ENCODE measurements around the gene FGD4. TPM values are rescaled to one million over a fixed set of nuclear protein-coding genes. Genes with fewer than 3 reads are reported as not detected.

Gene FGD4
- total RNA-seq, 4 donors from 2014 or later = 22.1 to 56.7 (median 38.0) TPM

GRCh38 chr12:32494656-32495055, 95.3 kb downstream of the FGD4 start:
- no peaks in the 10 kb centered on the region for H3K9me3 ChIP-seq
- no peak overlapping the region for H3K4me3 ChIP-seq
- H3K27me3 ChIP-seq = no peaks in the 10 kb centered on the region
- ATAC-seq = no peak
- TF ChIP-seq CTCF (IDR thresholded peaks at IDR 0.05) (no peak), POLR2AphosphoS5 (IDR thresholded peaks at IDR 0.05) (no peak), EP300 (IDR thresholded peaks at IDR 0.05) (no peak)
- H3K4me1 ChIP-seq = peaks cover 0 to 13% (median 0%) of the 10 kb centered on the region in 3 donors
- no peaks in the 10 kb centered on the region for H3K36me3 ChIP-seq
- no peak overlapping the region for H3K27ac ChIP-seq

- Histone ChIP-seq H3K4me3 (no peak overlapping the region), H3K27ac (no peak overlapping the region), H3K36me3 (no peaks in the 10 kb centered on the region), H3K27me3 (no peaks in the 10 kb centered on the region), H3K9me3 (no peaks in the 10 kb centered on the region), H3K4me1 (peaks cover 0 to 24% (median 2%) of the 10 kb centered on the region in 3 donors)
- no peak for ATAC-seq
- TF ChIP-seq CTCF (IDR thresholded peaks at IDR 0.05) (no peak), POLR2AphosphoS5 (IDR thresholded peaks at IDR 0.05) (no peak), EP300 (IDR thresholded peaks at IDR 0.05) (no peak), POLR2A (IDR thresholded peaks at IDR 0.05) (no peak)
Observed at GRCh38 chr12:32496946-32497345, 97.6 kb downstream of the FGD4 start.

- ATAC-seq = no peak
- no peak overlapping the region for H3K4me3 ChIP-seq
Observed at GRCh38 chr12:32497864-32498263, 98.5 kb downstream of the FGD4 start.

GRCh38 chr12:32499048-32499447, 99.7 kb downstream of the FGD4 start:
- TF ChIP-seq CTCF (IDR thresholded peaks at IDR 0.05) = no peak
- TF ChIP-seq EP300 (IDR thresholded peaks at IDR 0.05) = no peak
- TF ChIP-seq POLR2A (IDR thresholded peaks at IDR 0.05) = no peak
- no peak for TF ChIP-seq POLR2AphosphoS5 (IDR thresholded peaks at IDR 0.05)
- 94 to 100% methylated on average over 2 to 6 of the region's 6 CpGs for WGBS, 2 donors (ENCODE audit: low coverage in 1 of 2)
- no peaks in the 10 kb centered on the region for H3K36me3 ChIP-seq
- ATAC-seq = no peak
- peaks cover 6 to 42% (median 7%) of the 10 kb centered on the region in 3 donors for H3K4me1 ChIP-seq
- H3K27me3 ChIP-seq = no peaks in the 10 kb centered on the region
- no peak overlapping the region for H3K27ac ChIP-seq
- no peak overlapping the region for H3K4me3 ChIP-seq
- no peaks in the 10 kb centered on the region for H3K9me3 ChIP-seq

More at GRCh38 chr12:32497864-32498263, 98.5 kb downstream of the FGD4 start:
- no peak for TF ChIP-seq EP300 (IDR thresholded peaks at IDR 0.05)
- Histone ChIP-seq H3K4me1 (peaks cover 5 to 33% (median 6%) of the 10 kb centered on the region in 3 donors), H3K27ac (no peak overlapping the region), H3K27me3 (no peaks in the 10 kb centered on the region), H3K9me3 (no peaks in the 10 kb centered on the region), H3K36me3 (no peaks in the 10 kb centered on the region)
- 58 to 60% methylated on average over 1 to 3 of the region's 4 CpGs for WGBS, 2 donors (ENCODE audit: low coverage in 1 of 2)

GRCh38 chr12:32501835-32502333, 102.5 kb downstream of the FGD4 start:
- peaks cover 7 to 61% (median 10%) of the 10 kb centered on the region in 3 donors for H3K4me1 ChIP-seq
- WGBS, 2 donors (ENCODE audit: low coverage in 1 of 2) = 52 to 70% methylated on average over 4 to 5 of the region's 6 CpGs
- ATAC-seq = peak; percentile 59
- no peak for TF ChIP-seq CTCF (IDR thresholded peaks at IDR 0.05)
- no peak for TF ChIP-seq POLR2AphosphoS5 (IDR thresholded peaks at IDR 0.05)
- TF ChIP-seq POLR2A (IDR thresholded peaks at IDR 0.05) = no peak
- no peak for TF ChIP-seq EP300 (IDR thresholded peaks at IDR 0.05)
- peak overlapping the region in 1 of 2 donors; percentile 29 for H3K4me3 ChIP-seq
- H3K27me3 ChIP-seq = no peaks in the 10 kb centered on the region
- H3K9me3 ChIP-seq = no peaks in the 10 kb centered on the region
- H3K36me3 ChIP-seq = no peaks in the 10 kb centered on the region
- H3K27ac ChIP-seq = peak overlapping the region in 3 of 4 donors; percentile 9 to 45 (median 36)
